Spleen (tissue), 7 donors: ENCODE data around the gene REG3G.

Experiments
- CTCF ChIP-seq, 11 experiments: fragments of 200-600 bp in 7 of 11; fragments of 450-650 bp in 4 of 11; sonication (generic) in 4 of 11; IDR thresholded peaks in 8 of 11; conservative IDR thresholded peaks in 3 of 11; 1 replicate in 7 of 11; 2 replicates in 4 of 11; pipeline versions ENCODE4 v1.4.0 to v1.8.0; 2016 to 2021; ENCODE audit warnings: antibody characterized with exemption in 11 of 11, inconsistent platforms in 4 of 11, mild to moderate bottlenecking in 1 of 11
- POLR2A ChIP-seq, 3 donors: fragments of 450-650 bp; IDR thresholded peaks; one replicate each; pipeline ENCODE4 v1.5.1; 2017; ENCODE audit warnings: antibody characterized with exemption in 3 of 3, mild to moderate bottlenecking in 1 of 3
- donor health status: DM: no; HTN: no; CAD: no; lungs with moderate emphysema.
- donor health status: DM: no; HTN: no; CAD: no.
- donor health status: DM: no; HTN: no; CAD: no.

GRCh38 chr2:79026061-79026460, 559 bp downstream of the REG3G start:
- TF ChIP-seq POLR2A (IDR thresholded peaks at IDR 0.05): no peak
- no peak for TF ChIP-seq CTCF (IDR thresholded peaks at IDR 0.05 in 8 of 11, conservative IDR thresholded peaks at IDR 0.05 in 3 of 11)
